Amygdala (tissue), 56 donors: Measurements from ENCODE around the gene PARL.
"Not testable (repeated sequence)": the region's sequence is repeated elsewhere in the genome, so short reads cannot be mapped to it uniquely, and the experiment has no call there.

Experiments used
- DNase-seq, 56 donors: peaks; one replicate each; lab custom pipeline; 2025; lab: John Stamatoyannopoulos, UW

The PARL gene

DNA sequence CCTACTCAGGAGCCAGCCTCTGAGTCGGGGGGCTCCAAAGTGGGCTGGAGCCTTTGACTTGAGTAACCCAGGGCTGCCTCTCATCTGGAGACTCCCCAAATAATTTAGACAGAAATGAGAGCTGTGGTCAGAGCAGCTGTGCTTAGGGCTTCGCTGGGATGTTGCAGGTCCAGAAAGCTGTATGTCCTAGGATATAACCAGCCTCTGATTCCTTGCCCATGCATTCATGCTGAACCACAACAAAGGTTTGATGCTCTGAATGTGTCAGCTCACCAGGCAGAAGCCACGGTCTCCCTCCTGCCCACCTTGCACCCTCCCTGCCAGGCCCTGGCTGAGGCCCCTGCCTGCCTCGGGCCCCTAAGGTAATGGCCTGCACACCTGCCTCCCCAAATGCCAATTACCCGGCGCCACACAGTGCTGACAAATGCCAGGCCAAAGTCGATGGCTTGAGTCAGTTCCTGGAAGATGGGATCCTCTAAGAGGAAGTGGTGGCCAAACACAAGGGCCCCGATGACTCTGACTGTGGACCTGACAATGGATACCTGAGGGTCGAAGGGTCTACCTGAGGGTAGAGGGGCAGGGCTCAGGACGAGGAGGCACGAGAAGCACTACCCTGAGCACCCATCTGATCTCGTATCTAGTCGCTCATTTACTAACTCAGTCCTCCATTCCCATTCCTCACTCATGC lies 21.7 kb upstream of the PARL start:
- no peak for DNase-seq

DNA sequence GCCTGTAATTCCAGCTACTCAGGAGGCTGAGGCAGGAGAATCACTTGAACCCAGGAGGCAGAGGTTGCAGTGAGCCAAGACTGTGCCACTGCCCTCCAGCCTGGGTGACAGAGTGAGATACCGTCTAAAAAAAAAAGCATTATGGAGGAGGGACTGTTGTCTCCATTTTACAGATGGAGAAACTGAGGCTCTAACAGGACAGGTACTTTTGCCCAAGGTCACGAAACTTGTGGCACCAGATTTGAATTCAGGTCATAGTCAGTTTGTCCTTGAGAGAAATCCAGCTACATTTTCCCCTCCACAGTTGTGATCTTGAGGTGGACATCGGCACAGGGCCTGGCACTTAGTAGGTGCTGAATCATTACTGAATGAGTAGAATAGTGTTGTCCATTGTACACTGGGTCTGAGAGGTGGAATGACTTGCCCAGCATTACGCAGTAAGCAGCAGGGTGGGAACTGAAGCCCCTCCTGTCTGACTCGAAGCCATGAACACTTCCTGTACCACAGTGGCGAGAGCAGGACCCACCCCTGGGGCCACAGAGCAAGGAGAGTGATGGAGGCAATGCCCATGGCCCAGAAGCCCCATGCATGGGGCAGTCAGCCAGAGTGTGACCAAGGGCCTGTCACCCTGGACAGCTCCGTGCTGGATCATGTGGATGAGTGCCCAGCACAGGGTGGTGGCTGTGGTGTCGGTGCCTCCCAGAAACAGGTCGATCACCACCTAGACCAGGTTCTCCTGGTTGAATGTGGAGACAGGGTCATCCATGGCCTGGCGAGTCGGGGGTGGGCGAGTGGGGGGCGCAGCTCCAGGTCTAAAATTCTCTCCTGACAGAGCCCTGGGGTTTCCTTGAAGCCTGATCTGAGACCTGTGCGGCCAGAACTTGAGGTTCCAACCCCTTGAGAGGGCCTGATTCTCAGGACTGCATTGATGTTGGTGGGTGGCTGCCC lies 20.4 kb upstream of the PARL start:
- DNase-seq: no peak

DNA sequence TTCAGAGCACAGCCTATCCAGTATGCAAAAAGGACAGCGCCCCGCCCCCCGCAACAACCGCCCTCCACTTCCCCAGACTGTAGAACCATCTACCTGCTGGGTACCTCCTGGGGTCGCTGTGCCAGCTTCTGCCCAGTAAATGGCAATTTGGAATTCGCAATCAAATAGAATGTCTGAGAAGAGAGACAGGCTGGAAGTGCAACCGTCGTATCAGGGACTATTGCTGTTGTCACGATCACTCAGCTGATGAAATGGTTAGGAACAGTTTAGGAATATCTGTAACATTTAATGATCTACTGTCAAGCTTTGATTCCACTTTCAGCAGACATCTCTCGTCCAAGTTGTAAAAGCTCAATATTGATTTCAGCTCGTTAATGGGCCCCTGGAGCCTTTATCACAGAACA lies 13.3 kb upstream of the PARL start:
- DNase-seq: no peak

DNA sequence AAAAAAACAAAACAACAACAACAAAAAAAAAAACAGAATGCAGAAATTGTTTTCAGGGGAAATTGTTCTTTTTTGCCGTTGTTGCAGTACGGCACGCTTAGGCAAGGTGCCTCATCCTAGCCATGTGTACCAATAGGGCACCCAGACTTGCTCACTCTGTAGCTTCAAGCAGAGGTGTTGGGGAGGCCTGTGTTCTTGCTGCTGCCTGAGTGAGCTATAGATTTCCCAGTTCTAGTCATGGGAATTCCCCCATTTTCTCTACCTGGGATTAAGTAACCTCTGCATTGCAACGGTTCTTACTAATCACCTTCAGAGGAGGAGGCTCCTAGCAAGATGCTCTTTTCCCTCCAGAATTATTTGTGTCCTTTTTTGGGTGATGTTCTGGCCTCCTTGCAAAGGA lies 12.9 kb upstream of the PARL start:
- no peak for DNase-seq

DNA sequence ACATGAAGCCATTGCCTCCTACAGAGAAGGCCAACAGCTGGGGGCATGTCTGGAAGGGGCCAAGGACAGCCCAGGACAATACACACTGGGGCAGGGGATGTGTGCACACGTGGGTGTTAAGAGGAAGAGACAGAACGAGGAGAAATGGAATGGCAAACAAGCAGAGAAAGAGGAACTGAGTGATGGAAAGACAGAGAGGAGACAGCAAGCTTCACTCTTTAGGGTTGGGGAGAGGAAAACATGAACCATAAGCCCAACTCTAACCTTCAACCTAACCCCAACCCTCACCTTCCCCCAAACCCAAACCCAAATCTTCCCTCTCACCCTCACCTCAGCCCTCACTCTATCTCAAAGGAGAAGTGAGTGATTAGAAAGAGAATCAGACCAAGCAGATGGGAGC lies 11.9 kb upstream of the PARL start:
- no peak for DNase-seq

DNA sequence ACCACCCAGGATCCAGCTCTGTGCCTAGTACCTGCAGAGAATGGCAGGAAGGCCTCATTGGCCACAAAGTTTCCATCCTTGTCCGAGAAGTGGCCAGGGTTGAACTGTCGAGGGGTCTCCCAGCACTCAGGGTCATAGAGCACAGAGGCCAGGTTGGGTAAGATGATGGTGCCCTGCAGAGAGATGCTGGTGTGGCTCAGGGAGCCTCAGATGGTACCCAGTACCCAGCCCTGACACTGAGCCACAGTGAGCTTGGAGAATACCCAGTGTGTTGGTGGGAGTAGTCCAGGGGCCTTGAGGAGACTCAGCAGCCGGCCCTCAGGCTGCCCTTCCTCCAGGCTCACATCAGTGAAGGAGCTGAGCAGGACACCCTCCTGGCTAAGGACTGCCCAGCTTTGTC lies 11.5 kb upstream of the PARL start:
- DNase-seq: no peak

DNA sequence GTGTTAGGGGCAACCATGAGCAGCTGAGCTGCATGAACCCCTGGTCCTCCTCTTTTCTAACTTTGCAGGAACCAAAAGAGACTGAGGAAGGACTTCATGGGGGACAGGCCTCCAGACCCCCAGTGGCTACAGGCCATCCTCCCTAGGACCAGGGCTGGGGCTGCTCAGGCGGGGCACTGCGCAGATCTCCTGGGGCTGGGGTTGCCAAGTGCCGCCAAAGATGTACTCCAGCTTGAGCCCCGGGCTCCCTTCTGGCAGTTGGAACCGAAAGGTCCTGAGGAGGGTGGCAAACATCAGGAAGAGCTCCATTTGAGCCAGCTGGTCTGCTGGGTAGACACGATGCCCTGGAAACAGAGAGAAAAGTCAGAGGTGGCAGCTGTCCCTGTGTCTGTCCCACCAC lies 11.1 kb upstream of the PARL start:
- no peak for DNase-seq

DNA sequence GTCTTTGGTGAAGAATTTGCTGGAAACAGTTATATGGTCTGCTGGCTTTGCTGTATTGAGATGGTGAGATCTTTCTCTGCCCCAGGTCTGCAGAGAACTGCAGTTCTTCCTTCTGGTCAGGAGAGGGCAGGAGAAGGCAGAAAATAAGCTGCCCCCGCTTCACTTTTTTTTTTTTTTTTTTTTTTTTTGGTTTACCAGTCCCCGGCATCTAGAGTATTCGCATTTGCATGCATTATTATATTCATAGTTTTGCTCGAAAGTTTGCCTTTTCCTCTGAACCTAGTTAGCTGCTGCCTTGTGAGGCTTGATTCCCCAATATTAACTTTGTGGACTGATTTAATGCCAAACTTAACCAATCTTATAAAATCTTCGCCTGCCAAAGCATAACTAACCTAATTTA lies 10.6 kb upstream of the PARL start:
- peak in 9 of 56 donors; percentile 2 to 42 (median 6) for DNase-seq

DNA sequence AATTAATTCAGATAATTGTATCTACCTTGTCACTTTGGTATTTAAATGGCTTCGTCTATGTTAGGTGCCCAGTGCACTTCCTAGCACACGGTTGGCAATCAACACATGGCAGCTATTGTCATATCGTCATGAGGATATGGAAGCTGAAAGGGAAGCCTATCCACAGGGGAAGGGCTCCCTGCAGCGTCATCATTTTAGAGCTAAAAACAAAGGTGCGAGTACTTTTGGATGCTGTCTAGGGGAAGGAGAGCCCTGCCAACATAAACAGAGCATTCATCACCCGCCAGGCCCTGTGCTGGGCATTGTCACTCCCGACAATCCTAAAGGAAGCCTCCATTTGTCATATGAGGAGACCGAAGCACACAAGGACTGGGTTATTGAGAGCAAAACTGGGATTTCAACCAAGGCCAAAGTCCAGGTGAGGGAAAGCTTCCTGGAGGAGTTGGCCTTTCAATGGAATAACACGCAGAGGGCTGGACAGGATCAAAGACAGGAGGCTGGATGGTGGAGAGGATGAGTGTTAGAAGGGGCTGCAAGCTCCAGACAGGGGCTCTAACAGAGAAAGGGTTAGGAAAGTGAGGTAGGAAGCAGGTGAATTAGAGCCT lies 8.0 kb upstream of the PARL start:
- DNase-seq: no peak

DNA sequence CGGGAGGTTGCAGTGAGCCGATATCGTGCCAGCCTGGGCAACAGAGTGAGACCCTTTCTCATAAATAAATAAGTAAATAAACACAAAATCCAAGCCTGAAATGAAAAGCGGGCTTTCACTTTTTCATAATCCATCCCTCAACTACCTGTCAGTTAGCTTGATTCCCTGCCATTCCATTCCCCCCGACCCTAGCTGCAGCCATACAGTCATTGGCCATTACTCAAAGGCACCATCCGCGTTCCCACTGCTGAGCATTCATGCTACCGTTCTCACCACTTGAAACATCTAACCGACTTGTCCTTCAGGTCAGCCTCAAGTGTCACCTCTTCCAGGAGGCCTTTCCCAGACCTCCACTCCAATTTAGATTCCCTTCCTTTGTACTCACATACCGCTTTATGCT lies 1.1 kb upstream of the PARL start:
- no peak for DNase-seq

DNA sequence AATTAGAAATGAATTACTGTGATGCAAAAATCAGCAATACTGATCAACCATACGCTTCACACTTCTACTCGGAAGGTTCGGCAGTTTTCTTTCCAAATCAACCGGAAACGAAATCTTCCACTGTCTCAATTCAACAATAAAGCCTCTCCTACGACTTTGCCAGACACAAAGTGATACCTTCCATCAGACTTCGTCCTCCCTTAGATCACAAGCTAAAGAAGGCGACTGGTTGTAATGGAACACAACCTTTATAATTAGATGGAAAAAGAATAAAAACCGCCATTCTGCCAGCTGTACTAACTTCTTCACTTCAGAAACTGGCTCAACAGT lies 618 bp downstream of the PARL start:
- DNase-seq: no peak

DNA sequence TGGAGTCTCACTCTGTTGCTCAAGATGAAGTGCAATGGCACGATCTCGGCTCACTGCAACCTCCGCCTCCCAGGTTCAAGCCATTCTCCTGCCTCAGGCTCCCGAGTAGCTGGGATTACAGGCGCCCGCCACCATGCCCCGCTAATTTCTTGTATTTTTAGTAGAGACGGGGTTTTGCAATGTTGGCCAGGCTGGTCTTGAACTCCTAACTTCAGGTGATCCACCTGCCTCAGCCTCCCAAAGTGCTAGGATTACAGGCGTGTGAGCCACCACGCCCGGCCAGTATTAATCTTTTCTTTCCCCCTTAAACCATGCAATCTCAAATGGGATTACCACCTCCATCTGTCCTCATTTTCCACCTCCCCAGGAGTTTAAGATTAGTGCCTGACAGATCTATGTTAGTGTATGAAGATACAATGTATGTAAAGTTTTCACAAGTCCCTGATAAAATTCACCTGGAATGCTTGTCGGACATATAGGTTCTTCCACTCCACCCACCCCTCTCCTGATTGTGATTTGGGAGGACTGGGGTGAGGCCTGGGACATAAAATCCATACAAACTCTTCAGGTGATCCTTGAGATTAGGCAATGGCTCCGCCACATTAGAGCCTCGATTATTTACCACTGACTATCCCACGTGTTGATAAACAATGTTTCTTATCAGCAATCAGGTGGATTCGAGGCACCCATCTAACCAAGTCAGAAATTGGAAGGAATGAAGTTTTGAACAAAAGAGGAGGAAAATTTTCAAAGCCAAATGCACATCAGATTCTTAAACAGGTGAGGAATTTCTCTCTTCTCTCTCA lies 1.2 kb downstream of the PARL start:
- no peak for DNase-seq

DNA sequence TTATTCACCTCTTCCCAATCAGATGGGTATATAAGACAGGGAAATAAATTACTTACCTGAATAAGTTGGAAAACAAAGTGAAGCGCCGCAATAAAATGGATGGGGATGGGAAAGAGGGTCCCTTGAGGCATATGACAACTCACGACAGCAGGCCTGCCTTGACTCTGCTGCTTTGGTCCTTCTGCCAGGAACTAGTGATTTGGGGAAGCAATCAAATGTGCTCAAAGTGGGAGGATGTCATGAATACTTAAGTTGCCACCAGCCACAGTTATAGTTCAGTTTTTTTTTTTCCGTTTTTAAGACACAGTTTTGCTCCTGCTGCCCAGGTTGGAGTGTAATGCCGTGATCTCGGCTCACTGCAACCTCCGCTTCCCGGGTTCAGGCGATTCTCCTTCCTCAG lies 4.6 kb downstream of the PARL start:
- no peak for DNase-seq

DNA sequence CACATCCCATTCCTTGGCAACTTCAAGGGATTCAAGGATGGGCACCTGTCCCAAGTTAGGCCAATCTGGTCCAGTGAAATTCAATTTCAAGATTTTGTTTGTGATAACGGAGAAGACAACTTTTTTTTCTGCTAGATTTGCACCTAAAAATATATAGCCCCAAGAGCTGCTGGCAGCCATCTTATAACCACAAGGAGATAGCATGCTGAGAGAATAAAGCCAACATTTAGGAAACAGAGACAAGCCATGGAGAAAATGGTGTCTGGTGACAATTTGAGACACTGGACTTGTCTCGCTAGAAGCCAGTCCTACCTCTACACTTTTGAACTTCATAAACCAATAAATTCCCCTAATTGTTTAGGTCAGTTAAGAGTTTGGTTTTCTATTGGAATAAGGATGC lies 5.4 kb downstream of the PARL start:
- DNase-seq: no peak

DNA sequence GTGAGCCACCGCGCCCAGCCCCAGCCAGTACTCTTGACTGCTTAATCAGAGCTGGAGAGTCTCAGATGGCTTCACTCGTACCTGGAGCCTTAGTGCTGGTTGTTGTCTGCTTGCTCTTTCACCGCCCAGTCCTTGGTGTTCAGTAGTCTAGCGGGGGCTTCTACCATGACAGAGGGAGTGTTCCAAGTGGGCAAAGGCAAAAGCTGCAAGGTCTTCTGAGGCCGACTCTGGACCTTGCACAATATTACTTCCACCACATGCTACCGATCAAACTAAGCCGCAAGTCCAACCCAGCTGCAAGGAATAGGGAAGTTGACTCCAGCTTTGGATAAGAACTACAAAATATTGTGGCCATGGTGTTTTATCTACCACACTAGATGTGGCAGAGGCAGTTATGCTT lies 6.6 kb downstream of the PARL start:
- DNase-seq: peak in 4 of 56 donors; percentile 3 to 6 (median 4)

DNA sequence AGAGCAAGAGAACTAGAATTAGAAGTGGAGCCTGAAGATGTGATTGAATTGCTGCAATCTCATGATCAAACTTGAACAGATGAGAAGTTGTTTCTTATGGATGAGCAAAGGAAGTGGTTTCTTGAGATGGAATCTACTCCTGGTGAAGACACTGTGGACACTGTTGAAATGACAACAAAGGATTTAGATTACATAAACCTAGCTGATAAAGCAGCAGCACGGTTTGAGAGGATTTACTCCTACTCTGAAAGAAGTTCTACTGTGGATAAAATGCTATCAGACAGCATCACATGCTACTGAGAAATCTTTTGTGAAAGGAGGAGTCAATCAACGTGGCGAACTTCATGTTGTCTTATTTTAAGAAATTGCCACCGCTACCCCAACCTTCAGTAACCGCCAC lies 7.5 kb downstream of the PARL start:
- DNase-seq: not testable (repeated sequence)

DNA sequence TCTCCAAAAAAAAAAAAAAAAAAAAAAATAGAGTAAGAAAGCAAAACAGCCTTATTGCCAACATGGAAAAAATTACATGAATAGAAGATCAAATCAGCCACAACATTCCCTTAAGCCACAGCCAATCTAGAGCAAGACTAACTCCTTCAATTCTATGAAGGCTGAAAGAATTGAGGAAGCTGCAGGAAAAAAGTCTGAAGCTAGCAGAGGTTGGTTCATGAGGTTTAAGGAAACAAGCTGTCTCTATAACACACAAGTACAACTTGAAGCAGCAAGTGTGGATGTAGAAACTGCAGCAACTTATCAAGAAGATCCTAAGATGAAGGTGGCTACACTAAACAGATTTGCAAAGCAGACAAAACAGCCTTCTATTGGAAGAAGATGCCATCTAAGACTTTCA lies 9.3 kb downstream of the PARL start:
- no peak for DNase-seq

DNA sequence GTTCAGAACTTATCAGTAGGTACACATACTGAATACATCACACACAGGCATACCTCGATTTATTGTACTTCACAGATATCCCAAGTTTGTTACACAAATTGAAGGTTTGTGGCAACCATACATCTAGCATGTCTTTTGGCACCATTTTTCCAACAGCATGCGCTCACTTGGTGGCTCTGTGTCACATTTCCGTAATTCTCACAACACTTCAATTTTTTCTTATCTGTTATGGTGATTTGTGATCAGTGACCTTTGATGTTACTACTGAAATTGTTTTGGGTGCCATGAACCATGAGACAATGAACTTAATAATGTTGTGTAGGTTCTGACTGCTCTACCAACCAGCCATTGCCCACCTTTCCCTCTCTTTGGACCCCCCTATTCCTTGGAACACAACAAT lies 10.8 kb downstream of the PARL start:
- DNase-seq: no peak

DNA sequence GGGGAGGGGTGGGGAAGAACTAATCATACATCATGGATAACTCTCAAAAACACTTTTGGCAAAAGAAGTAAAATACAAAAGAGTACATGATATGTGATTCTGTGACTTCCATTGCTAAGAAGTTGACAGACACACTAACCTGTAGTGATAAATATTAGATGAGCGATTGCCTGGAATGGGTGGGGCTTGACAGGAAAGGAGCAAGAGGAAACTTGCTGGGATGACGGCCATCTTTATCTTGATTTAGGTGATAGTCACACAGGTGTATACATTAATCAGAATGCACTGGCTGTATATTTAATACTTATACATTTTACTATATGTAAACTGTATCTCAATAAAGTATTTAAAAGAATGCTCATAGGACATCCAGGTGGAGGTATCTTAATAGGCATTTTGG lies 13.1 kb downstream of the PARL start:
- no peak for DNase-seq

DNA sequence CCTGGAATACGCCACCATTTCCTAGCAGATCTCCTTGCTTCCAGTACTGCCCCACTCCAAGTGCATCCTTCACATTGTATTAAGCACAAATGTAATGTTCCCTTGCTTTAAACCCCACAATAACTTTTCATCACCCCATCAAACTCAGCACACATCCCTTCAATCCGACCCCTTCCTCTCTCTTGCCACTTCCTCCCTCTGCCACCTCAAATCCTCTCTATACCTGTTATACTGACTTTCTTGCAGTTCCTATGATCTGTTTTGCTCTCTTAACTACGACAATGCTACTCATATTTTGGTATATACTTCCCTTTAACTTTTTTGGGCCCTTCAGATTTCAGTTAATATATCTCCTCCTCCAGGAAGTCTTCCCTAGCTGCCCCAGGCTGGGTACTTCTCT lies 14.1 kb downstream of the PARL start:
- no peak for DNase-seq

DNA sequence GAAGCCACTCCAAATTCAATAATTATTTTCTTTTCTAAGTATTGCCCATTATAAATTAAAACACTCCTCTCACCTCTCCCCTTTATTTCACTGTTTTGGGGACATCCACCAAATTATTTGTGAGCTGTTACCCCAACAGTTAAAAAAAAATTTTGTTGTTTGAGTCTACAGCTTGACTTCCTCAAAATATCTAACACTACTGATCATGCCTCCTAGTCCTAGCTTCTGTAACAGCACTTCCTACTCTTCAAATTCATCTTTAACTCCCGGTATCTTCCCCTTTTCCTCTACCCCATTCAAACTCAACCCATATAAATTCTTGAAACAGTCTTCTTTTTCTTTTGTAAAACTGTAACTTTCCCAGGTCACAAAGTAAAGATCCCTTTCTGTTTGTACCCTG lies 15.9 kb downstream of the PARL start:
- DNase-seq: no peak
